NCI-H2029 (cell line): ENCODE results near the gene RPL37A.

Source experiments
- DNase-seq: peaks from one replicate; lab custom pipeline; 2025; lab: John Stamatoyannopoulos, UW

Gene RPL37A

DNA sequence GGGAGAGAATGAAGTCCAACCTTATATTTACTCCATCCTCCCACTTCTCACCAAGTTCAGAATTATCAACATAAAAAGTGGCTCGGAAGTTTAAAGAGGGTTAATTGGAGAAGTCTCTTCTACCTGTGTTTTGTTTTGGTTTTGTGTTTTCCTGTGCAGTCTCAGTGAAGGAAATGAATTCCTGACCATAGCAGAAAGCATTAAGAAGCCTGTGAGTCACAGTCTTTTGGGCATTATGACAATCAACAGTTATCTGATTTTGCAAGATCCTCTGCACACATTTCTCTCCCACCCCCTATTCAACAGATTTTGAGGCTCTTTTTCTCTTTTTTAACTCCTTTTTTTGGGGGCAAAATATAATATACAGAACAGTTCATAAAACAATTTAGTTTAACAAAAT lies 8.6 kb upstream of the RPL37A start:
- DNase-seq = no peak

DNA sequence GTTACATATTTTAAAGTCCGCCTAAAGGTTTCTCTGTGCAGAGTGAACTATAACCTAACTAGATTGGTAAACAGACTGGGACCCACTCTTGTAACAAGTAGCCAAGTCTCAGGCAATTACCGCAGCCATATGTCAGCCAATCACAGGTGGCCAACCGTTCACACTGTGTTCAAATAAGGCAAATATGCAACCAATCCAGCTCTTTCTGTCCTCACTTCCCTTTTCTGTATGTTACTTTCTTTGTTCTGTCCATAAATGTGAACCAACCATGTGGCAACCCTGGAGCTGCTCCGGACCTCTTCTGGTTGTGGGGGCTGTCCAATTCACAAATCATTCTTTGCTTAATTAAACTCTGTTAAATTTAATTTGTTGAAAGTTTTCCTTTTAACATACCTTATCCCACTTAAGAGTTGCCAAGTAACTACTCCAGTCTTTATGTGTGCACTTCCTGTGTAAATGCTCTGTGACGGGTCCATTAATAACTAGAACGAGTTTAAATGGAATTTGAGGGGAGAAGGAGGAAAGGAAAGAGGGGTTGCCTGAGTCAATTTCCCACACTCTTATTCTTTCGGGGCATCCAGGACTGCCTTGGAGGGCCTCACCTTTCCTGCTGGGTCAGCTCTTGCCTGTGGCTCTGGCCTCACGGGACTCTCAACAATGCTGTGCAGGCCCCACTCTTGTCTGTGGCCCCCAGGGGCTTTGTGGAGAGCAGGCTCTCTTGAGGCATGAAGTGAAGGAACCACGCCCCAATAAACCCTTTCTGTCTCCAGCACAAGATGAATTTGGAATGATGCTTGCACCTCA lies 6.6 kb upstream of the RPL37A start:
- DNase-seq = no peak

- DNase-seq = no peak
These were observed 5.9 kb upstream of the RPL37A start for GRCh38 chr2:216492597-216493333.

- DNase-seq = no peak
These were observed 5.3 kb upstream of the RPL37A start for GRCh38 chr2:216493334-216493685.

DNA sequence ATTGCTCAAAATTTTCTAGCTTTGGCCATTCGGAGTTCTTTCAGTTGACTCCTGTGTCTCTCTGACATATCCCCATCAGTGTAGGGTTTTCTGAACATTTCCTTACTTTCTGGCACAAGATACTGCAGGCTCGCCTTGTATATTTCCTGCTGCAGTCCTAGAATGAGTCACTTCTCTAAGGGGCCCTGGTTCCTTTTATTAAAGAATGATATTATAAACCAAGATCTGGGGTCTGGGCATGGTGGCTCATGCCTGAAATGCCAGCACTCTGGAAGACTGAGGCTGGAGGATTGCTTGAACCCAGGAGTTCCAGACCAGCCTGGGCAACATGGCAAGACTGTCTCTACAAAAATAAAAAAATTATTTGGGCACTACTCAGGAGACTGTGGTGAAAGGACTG lies 3.0 kb upstream of the RPL37A start:
- no peak for DNase-seq

- DNase-seq = no peak
These were observed 1.1 kb upstream of the RPL37A start for GRCh38 chr2:216497382-216498069.

DNA sequence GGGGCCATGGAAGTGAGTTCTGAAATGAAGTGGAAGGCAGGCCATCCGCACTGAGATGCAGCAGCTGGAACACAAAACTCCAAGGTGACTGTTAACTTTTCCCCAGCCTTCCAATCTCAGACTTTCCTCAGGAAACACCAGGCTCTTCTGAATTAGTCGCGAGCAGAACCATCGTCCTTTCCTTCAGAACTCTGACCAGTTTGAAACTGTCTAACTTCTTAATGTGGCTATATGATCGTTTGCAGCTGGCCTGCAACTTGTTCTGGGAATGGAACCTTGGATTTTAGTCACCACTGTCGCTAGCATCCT lies 620 bp upstream of the RPL37A start:
- DNase-seq = no peak

DNA sequence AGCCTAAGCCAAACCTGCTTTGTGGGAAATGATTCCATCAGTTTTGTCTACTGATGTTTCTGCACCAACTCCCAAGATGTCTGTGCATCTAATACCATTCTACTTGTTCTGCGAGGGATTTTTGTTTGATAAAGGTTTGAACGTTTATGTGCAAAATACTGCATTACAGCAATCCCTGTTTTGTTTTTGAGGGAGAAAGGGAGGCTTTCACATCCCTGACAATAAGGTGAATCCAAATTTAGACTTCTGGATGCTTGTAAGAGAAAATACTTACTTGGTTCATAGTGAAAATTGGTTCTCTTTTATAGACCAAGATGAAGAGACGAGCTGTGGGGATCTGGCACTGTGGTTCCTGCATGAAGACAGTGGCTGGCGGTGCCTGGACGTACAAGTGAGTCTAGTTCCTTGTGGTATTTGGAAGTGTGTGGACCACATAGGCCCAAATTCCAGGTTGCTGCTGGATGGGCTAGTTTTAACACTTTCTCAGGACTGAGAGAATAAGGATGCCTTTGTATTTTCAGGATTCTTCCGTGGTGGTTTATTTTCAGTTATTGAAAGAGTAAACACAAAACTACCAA lies 1.1 kb downstream of the RPL37A start:
- DNase-seq = no peak

DNA sequence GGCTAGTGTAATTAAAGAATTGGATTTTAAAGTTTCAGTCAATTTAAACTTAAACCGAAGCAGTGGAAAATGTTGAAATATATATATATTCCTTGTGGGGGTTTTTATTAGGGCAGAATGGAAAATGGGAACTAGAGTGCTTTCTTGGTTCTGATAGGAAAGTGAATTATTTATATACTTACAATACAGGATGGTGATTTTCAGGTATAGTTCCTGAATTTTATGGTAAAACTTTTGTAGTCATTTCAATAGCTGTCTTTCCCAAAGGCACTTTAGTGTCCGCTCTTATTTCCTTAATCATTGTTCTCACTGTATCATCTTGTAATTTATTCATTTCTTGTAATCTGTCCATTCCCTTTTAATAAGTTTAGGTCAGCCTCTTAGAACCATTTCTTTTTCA lies 1.9 kb downstream of the RPL37A start:
- DNase-seq = no peak

DNA sequence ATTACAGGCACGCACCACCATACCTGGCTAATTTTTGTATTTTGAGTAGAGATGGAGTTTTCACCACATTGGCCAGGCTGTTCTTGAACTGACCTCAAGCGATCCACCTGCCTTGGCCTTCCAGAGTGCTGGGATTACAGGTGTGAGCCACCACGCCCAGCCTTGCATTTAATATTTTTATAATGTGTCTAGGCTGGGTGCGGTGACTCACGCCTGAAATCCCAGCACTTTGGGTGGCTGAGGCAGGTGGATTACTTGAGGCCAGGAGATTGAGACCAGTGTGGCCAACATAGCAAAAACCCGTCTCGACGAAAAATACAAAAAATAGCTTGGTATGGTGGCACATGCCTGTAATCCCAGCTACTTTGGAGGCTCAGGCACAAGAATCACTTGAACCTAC lies 3.2 kb downstream of the RPL37A start:
- DNase-seq = no peak

- no peak for DNase-seq
These were observed 3.9 kb downstream of the RPL37A start for GRCh38 chr2:216502381-216503158.

DNA sequence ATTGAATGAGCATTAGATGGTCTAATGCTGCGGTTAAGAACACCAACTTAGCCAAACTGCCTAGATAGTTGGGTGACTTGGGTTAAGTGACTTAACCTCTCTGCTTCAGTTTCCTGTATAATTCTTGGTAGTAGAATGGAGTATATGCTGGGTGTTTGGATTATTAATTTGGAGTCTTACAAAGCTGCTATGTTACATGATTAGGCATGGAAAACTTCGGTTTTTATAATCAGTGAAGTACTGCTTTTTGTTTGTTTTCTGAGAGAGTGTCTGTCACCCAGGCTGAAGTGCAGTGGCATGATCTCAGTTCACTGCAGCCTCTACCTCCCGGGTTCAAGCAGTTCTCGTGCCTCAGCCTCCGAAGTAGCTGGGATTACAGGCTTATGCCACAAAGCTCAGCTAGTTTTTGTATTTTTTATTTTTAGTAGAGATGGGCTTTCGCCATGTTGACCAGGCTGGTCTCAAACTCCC lies 4.5 kb downstream of the RPL37A start:
- DNase-seq = no peak

GRCh38 chr2:216503697-216504375 lies 5.2 kb downstream of the RPL37A start:
- no peak for DNase-seq

- no peak for DNase-seq
These were observed 5.7 kb downstream of the RPL37A start for GRCh38 chr2:216504376-216504762.

GRCh38 chr2:216505133-216506106 lies 6.8 kb downstream of the RPL37A start:
- DNase-seq = no peak

DNA sequence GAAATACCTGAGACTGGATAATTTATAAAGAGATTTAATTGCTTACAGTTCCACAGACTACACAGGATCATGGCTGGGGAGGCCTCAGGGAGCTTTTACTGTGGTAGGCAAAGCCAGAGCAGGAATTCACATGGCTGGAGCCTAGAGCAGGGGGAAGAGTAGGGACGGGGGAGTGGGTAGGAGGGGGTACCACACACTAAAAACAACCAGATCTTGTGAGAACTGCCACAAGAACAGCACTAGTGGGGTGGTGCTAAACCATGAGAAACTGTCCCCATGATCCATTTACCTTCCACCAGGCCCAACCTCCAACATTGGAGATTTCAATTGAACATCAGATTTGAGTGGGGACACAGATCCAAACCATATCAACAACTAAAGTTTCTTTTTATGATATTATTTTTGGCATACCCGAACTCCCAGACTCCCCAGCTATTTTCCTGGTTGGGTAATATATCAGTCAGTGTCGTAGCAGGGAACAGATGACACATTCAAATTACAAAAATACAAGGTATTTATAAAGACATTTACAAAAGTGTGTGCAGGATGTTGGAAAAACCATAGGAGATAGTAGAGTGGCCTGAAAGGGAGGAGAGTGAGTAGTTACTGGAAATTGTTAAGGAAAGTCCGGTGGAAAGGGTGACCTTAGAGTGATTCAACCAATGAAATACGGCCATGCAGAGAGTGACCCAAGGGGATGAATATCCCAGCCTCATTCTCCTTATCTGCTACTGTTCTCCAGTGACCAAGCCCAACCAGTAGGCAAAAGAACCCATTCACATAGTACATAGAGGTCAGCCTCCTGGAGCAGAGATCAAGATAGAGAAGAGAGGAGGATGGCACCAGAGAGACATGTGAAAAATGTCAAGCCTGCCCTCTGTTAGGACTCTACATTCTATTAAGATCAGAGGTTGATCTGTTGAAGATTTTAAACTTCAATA lies 8.8 kb downstream of the RPL37A start:
- DNase-seq = no peak

- DNase-seq = no peak
These were observed 9.6 kb downstream of the RPL37A start for GRCh38 chr2:216508229-216508628.

DNA sequence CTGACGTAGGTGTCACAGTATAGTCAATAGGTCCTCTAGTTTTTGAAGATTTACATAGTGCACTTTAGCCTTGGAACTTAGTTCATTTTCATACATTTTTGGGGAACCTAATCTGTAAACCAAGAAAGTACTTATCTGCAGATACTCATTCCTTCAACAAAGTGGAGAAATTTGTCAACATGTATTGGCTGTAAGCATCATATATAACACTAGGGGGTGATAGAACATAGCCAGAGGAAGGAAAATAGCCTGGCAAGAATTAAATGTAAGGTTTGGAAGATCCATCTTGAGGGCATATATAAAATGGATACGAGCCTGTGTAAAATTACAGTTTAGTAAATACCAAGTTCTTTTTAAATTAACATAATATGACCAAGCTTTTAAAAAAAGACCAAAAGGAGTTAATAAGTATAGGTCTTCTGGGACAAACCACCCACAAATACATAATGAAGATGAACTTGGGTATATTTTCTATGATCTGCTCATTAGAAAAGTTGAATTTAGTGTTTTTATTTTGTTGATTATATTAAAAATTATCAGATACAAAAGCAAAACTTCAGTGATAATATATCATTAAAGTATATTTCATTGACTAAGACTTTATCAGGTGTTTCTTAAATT lies 18.2 kb downstream of the RPL37A start:
- DNase-seq = peak; percentile 29
